Keratinocyte (primary cell): ENCODE data around the gene FAIM.

Experiments used
- EZH2 ChIP-seq: IDR thresholded peaks from one replicate; pipeline ENCODE4 v1.6.1; 2012; ENCODE audit warnings: inconsistent platforms, mild to moderate bottlenecking, low read length, moderate library complexity
- TF ChIP-seq, protein P1 (sequence below), 3 experiments: IDR thresholded peaks in 1 of 3; conservative IDR thresholded peaks in 1 of 3; optimal IDR thresholded peaks in 1 of 3; 2 replicates in 2 of 3; 3 replicates in 1 of 3; pipeline versions ENCODE3 to v1.5.1; 2011; ENCODE audit warnings: low read length in 3 of 3, mild to moderate bottlenecking in 3 of 3, moderate library complexity in 2 of 3, control low read depth in 1 of 3, inconsistent platforms in 1 of 3; ENCODE audit not compliant: insufficient read depth in 2 of 3; ENCODE audit errors: extremely low read depth in 1 of 3

DNA sequence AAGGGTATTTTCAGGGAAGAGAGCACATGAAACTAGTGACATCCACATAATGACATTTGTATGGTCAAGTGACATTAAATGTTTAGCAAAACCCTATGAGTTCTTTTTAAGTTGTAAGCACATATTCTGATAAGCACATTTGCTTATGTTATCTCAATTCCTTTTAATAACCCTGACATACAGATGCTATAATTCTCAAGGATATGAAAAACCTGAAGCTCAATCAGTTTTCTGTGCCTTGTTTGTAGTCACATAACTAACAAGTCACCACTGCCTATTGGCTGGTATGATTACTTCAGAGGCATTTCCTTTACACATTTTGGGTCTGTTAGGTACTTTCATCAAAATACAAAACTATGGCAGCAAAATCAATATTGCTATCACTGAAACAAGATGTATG lies 74.1 kb downstream of the FAIM start:
- TF ChIP-seq EZH2, result no peak
- TF ChIP-seq, protein P1, sequence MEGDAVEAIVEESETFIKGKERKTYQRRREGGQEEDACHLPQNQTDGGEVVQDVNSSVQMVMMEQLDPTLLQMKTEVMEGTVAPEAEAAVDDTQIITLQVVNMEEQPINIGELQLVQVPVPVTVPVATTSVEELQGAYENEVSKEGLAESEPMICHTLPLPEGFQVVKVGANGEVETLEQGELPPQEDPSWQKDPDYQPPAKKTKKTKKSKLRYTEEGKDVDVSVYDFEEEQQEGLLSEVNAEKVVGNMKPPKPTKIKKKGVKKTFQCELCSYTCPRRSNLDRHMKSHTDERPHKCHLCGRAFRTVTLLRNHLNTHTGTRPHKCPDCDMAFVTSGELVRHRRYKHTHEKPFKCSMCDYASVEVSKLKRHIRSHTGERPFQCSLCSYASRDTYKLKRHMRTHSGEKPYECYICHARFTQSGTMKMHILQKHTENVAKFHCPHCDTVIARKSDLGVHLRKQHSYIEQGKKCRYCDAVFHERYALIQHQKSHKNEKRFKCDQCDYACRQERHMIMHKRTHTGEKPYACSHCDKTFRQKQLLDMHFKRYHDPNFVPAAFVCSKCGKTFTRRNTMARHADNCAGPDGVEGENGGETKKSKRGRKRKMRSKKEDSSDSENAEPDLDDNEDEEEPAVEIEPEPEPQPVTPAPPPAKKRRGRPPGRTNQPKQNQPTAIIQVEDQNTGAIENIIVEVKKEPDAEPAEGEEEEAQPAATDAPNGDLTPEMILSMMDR (optimal IDR thresholded peaks at IDR 0.05 in 1 of 3, IDR thresholded peaks at IDR 0.05 in 1 of 3, conservative IDR thresholded peaks at IDR 0.05 in 1 of 3; ENCODE audit: extremely low read depth in 1 of 3, insufficient read depth in 2 of 3, low read length in 3 of 3), result no peak
